Lung (tissue), 12 donors: ENCODE results near the gene DCHS2. TPM values are rescaled to one million over a fixed set of nuclear protein-coding genes. Genes with fewer than 3 reads are reported as not detected.

Experiments used
- ATAC-seq: fragments of 200-7000 bp; cut with Tn5 transposase; one replicate; pipeline ENCODE4 v1.9.1; 2020; ENCODE audit warnings: moderate number of reproducible peaks; ENCODE audit not compliant: insufficient read depth, low FRiP score
- DNase-seq, 3 donors: peaks; one replicate each; pipeline ENCODE4 v3.0.0-alpha.2; 2013 to 2017
- H3K27ac ChIP-seq, 2 donors: one replicate each; pipeline ENCODE4 v1.5.1; 2013; ENCODE audit warnings: mild to moderate bottlenecking in 2 of 2, moderate library complexity in 2 of 2, control low read depth in 1 of 2, inconsistent platforms in 1 of 2, low read depth in 1 of 2, low read length in 1 of 2
- H3K27me3 ChIP-seq, 3 donors: one replicate each; pipeline ENCODE4 v1.5.1; 2013; ENCODE audit warnings: low read length in 2 of 3; ENCODE audit not compliant: control insufficient read depth in 3 of 3, insufficient read depth in 3 of 3
- H3K36me3 ChIP-seq, 4 donors: one replicate each; pipeline ENCODE4 v1.5.1; 2013; ENCODE audit warnings: low read length in 4 of 4, mild to moderate bottlenecking in 1 of 4, moderate library complexity in 1 of 4; ENCODE audit not compliant: control insufficient read depth in 4 of 4, insufficient read depth in 4 of 4
- H3K4me1 ChIP-seq, 5 donors: one replicate each; pipeline ENCODE4 v1.5.1; 2013; ENCODE audit warnings: low read length in 5 of 5, mild to moderate bottlenecking in 2 of 5, moderate library complexity in 1 of 5; ENCODE audit not compliant: control insufficient read depth in 5 of 5, insufficient read depth in 5 of 5
- H3K4me3 ChIP-seq: one replicate; pipeline ENCODE4 v1.5.1; 2013; ENCODE audit warnings: mild to moderate bottlenecking, control low read depth, moderate library complexity
- H3K9ac ChIP-seq, 2 donors: one replicate each; pipeline ENCODE4 v1.5.1; 2013; ENCODE audit warnings: low read length in 2 of 2, control low read depth in 1 of 2; ENCODE audit not compliant: insufficient read depth in 1 of 2
- H3K9me3 ChIP-seq, 4 donors: one replicate each; pipeline ENCODE4 v1.5.1; 2013; ENCODE audit warnings: low read length in 3 of 4, mild to moderate bottlenecking in 1 of 4, moderate library complexity in 1 of 4; ENCODE audit not compliant: control insufficient read depth in 4 of 4, insufficient read depth in 3 of 4
- CTCF ChIP-seq: IDR thresholded peaks from 2 replicates; pipeline ENCODE4 v1.5.1; 2012; ENCODE audit warnings: mild to moderate bottlenecking; ENCODE audit errors: control extremely low read depth, extremely low read depth
- WGBS, 2 donors: extraction: QIAGEN DNeasy Blood & Tissue Kit; methylation state at CpG; one replicate each; pipeline ENCODE4 v1.1.7; 2013; 5-methylcytosine and 5-hydroxymethylcytosine counted together
- polyA plus RNA-seq, 2 donors: library from polyadenylated mRNA; stranded (reverse); fragments of 200-250 nt; gene quantifications; one replicate each; pipeline ENCODE4 v1.2.1, GENCODE V29; 2013
- total RNA-seq, 2 donors: library from RNA; depleted of rRNA in 1 of 2; stranded (reverse); fragments of >200 nt in 1 of 2; gene quantifications; one replicate each; pipeline ENCODE4 v1.2.1, GENCODE V29; 2014 to 2021
- donor health status: control.
- donor health status: control.
- donor health status: Bipolar disorder and iron deficiency.
- donor health status: healthy.
- donor health status: DM: yes; HTN: yes; CAD: no.

Gene DCHS2
- total and polyA plus RNA-seq, 4 donors = 0.02 to 13.4 (median 0.53) TPM

- Histone ChIP-seq H3K27me3 (no peaks in the 10 kb centered on the region), H3K9ac (no peak overlapping the region), H3K27ac (no peak overlapping the region), H3K4me1 (no peaks in the 10 kb centered on the region), H3K4me3 (no peak overlapping the region), H3K36me3 (no peaks in the 10 kb centered on the region), H3K9me3 (peaks cover 0 to 10% (median 0%) of the 10 kb centered on the region in 4 donors)
- WGBS, 2 donors = 81 to 86% methylated on average over 1 of the region's 1 CpG
- ATAC-seq (no peak), DNase-seq (no peak)
- TF ChIP-seq CTCF = no peak
Observed at GRCh38 chr4:154308207-154308606, 183.4 kb downstream of the DCHS2 start.

- no peak overlapping the region for H3K27ac ChIP-seq
- H3K9ac ChIP-seq = no peak overlapping the region
- H3K27me3 ChIP-seq = no peaks in the 10 kb centered on the region
- H3K4me3 ChIP-seq = no peak overlapping the region
- DNase-seq (no peak), ATAC-seq (no peak)
- WGBS, 2 donors = 77 to 85% methylated on average over 3 of the region's 3 CpGs
- H3K9me3 ChIP-seq = peaks cover 0 to 10% (median 0%) of the 10 kb centered on the region in 4 donors
- no peaks in the 10 kb centered on the region for H3K4me1 ChIP-seq
- no peaks in the 10 kb centered on the region for H3K36me3 ChIP-seq
- no peak for TF ChIP-seq CTCF
Observed at GRCh38 chr4:154307451-154307850, 184.1 kb downstream of the DCHS2 start.

GRCh38 chr4:154305616-154306015 lies 186.0 kb downstream of the DCHS2 start:
- Histone ChIP-seq H3K4me1 (no peaks in the 10 kb centered on the region), H3K36me3 (no peaks in the 10 kb centered on the region), H3K9me3 (peaks cover 0 to 10% (median 0%) of the 10 kb centered on the region in 4 donors), H3K9ac (no peak overlapping the region), H3K27me3 (no peaks in the 10 kb centered on the region), H3K4me3 (no peak overlapping the region), H3K27ac (no peak overlapping the region)
- DNase-seq (no peak), ATAC-seq (no peak)
- 67 to 72% methylated on average over 5 of the region's 5 CpGs for WGBS, 2 donors
- no peak for TF ChIP-seq CTCF

- H3K36me3 ChIP-seq = no peaks in the 10 kb centered on the region
- 84 to 90% methylated on average over 5 of the region's 5 CpGs for WGBS, 2 donors
- TF ChIP-seq CTCF = no peak
- H3K27me3 ChIP-seq = no peaks in the 10 kb centered on the region
- no peak overlapping the region for H3K4me3 ChIP-seq
- H3K9me3 ChIP-seq = peaks cover 0 to 10% (median 0%) of the 10 kb centered on the region in 4 donors
- H3K4me1 ChIP-seq = no peaks in the 10 kb centered on the region
- no peak overlapping the region for H3K9ac ChIP-seq
- H3K27ac ChIP-seq = no peak overlapping the region
- ATAC-seq = no peak
- DNase-seq = no peak
Observed at GRCh38 chr4:154304679-154305078, 186.9 kb downstream of the DCHS2 start.
